DND-41 (cell line): Measurements from ENCODE around the gene SLCO2A1.

Experiments used
- EZH2 ChIP-seq: IDR thresholded peaks from 3 replicates; pipeline ENCODE4 v1.6.1; 2012; ENCODE audit warnings: borderline replicate concordance, low read depth, mild to moderate bottlenecking, moderate library complexity, low read length, inconsistent platforms; ENCODE audit not compliant: severe bottlenecking
- TF ChIP-seq, protein P1 (sequence below): IDR thresholded peaks from 2 replicates; pipeline ENCODE4 v1.5.1; 2012; ENCODE audit warnings: borderline replicate concordance, low read length, moderate library complexity, mild to moderate bottlenecking; ENCODE audit not compliant: poor library complexity, severe bottlenecking; ENCODE audit errors: extremely low read depth

DNA sequence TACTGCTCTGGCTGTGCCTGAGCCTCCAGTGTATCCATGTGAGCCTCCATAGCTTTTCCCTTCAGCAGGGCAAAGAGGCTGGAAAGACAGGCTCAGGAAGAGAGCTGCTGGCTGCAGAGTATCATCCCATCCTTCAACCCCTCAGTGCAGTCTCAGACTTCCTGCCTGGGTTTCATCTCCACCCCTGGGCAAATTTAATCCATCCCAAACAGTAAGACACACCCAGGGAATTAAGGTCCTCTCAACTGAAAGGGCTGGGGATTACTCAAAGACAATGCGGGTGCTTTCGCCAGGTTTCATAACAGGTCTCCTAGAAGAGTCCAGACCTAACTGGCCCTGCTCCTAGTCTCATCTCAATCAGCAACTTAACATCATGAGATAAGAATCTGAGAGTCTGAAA lies 15.5 kb downstream of the SLCO2A1 start:
- TF ChIP-seq, protein P1, sequence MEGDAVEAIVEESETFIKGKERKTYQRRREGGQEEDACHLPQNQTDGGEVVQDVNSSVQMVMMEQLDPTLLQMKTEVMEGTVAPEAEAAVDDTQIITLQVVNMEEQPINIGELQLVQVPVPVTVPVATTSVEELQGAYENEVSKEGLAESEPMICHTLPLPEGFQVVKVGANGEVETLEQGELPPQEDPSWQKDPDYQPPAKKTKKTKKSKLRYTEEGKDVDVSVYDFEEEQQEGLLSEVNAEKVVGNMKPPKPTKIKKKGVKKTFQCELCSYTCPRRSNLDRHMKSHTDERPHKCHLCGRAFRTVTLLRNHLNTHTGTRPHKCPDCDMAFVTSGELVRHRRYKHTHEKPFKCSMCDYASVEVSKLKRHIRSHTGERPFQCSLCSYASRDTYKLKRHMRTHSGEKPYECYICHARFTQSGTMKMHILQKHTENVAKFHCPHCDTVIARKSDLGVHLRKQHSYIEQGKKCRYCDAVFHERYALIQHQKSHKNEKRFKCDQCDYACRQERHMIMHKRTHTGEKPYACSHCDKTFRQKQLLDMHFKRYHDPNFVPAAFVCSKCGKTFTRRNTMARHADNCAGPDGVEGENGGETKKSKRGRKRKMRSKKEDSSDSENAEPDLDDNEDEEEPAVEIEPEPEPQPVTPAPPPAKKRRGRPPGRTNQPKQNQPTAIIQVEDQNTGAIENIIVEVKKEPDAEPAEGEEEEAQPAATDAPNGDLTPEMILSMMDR, result no peak
- no peak for TF ChIP-seq EZH2
